Measurements from ENCODE around the gene XAB2.
"Not testable (repeated sequence)": the region's sequence is repeated elsewhere in the genome, so short reads cannot be mapped to it uniquely, and the experiment has no call there.

The XAB2 gene

GRCh38 chr19:7648265-7649014, 19.1 kb upstream of the XAB2 start:
- DNase-seq: no peak

DNA sequence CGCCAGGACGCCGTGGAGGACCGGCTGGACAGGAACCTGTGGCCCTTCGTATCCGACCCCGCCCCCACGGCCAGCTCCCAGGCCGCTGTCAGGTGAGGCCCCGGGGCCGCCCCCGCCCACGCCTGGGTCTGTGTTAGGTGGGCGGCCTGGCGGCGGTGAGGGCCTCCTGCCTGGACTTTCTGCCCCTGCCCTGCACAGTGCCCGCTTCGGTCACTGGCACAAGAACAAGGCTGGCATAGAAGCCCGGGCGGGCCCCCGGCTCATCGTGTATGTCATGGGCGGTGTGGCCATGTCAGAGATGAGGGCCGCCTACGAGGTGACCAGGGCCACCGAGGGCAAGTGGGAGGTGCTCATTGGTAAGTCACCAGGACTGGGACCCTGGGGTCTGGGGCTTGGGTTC, 17.8 kb upstream of the XAB2 start:
- no peak for DNase-seq

DNA sequence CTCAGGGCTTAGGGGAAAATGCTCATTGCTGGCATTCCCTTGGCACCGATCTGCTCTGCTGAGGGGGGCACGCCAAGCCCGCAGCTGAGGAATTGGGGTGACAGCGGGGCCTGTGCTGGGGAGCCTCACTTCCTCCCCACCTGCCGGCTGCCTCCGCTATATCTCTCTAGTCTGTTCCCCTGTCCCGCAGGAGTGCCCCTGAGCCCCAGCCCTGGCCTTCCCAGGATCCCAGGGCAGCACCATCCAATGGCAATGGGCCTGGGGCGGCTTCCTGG, 17.0 kb upstream of the XAB2 start:
- no peak for DNase-seq

DNA sequence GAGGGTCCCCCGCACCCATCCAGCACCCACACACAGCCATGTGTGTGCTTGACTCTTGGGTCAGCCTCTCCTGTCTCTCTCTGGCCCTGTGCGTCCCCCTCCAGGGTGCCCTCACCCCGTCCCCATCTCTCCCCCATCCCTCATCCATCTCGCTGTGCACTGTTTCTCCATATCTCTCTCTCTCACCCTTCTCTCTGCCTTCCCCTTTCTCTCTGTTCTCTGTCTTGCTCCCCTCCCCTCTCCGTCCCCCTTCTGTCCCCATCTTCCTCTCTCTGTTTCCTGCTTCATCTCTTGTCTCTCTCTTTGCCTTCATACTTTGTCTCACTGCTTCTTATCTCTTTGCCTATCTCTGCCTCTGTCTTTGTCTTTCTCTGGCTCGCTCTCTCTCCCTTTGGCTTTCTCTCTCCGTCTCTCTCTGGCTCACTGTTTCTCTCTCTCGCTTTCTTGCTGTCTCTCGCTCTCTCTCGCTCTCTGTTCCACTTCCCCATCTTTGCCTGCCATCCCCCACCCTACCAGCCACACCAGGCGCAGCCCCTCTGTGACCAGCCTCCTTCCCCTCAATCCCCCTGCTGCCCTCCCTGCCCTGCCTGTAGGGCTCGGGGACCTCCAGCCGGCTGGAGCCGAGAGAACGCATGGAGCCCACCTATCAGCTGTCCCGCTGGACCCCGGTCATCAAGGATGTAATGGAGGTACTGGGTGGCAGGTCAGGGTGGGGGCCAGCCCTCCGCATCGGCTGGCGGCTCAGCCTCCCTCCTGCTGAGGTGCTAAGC, 16.5 kb upstream of the XAB2 start:
- DNase-seq: no peak

- no peak for DNase-seq
These were observed 15.8 kb upstream of the XAB2 start for GRCh38 chr19:7645163-7645562.

GRCh38 chr19:7644550-7644877, 15.2 kb upstream of the XAB2 start:
- no peak for DNase-seq

GRCh38 chr19:7643629-7644549, 14.5 kb upstream of the XAB2 start:
- DNase-seq: not testable (repeated sequence)

DNA sequence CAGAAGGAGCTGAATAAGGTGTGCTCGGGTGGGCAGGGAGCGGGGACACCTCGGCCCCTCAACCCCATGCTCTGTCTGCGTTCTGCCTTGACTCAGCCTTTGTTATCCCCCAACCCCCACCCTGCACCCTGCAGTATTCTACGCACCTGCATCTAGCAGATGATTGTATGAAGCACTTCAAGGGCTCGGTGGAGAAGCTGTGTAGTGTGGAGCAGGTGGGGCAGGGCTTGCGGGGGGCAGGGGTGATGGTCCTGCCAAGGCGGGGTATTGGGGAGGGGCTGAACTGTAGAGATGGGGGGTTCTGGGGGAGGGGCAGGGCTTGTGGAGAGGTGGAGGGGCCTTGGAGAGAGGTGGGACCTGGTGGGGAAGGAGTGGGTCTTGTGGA, 13.7 kb upstream of the XAB2 start:
- DNase-seq: no peak

DNA sequence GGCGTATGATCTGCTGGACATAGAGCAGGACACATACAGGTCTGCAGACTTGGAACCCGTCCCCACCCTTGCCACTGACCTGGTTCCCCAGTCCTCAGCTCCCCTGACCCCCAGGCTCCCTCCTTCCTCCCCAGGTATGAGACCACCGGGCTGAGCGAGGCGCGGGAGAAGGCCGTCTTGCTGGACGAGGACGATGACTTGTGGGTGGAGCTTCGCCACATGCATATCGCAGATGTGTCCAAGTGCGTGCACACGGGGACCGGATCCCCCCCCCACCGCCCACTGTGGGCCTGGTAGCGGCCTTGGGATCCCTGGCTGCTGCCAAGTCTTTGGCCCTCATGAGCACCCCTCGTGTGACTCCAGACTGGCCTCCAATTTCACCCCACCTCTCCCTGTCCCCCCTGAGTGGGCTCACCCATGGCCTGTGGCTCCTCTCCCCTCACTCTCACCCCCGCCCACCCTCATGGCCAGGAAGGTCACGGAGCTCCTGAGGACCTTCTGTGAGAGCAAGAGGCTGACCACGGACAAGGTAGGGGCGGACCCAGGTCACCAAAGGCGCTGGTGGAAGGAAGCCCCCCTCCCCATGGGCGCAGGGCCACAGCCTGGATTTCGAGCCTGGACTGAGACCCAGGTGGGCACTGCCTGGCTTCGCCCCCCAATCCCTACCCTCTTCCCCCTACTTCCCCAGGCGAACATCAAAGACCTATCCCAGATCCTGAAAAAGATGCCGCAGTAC, 13.1 kb upstream of the XAB2 start:
- DNase-seq: no peak

DNA sequence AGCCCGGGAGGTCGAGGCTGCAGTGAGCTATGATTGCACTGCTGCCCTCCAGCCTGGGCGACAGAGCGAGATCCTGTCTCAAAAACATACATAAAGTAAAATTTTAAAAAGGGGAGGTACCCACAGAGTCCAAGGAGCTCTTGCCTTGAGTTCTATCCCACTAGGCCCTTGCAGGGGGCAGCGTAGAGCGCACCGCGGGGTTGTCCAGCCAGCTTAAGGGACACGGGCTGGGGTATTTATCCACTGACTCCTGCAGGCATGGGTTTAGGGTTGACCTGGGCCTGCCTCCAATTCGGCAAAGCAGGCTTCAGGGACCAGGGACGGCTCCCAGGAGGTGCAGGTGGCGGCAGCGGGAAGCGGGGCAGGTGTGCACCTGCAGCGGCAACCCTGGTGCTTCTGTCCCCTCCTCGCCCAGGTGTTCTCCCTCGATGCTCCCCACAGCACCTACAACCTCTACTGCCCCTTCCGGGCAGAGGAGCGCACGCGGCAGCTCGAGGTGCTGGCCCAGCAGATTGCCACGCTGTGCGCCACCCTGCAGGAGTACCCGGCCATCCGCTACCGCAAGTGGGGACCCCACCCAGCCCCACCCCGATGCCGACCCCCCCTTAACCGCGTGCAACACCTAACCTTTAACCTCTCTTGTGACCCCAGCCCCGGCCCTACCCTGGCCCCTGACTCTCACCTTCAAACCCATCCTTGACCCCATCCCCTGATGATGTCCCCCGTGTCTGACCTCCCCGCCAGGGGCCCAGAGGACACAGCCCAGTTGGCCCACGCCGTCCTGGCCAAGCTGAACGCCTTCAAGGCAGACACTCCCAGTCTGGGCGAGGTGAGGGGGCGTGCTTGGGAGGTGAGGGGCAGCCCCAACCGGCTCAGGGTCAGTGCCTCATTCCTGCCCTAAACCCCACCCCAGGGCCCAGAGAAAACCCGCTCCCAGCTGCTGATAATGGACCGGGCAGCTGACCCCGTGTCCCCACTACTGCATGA, 12.2 kb upstream of the XAB2 start:
- no peak for DNase-seq

- no peak for DNase-seq
These were observed 11.5 kb upstream of the XAB2 start for GRCh38 chr19:7640803-7641202.

- no peak for DNase-seq
These were observed 10.6 kb upstream of the XAB2 start for GRCh38 chr19:7639863-7640348.

DNA sequence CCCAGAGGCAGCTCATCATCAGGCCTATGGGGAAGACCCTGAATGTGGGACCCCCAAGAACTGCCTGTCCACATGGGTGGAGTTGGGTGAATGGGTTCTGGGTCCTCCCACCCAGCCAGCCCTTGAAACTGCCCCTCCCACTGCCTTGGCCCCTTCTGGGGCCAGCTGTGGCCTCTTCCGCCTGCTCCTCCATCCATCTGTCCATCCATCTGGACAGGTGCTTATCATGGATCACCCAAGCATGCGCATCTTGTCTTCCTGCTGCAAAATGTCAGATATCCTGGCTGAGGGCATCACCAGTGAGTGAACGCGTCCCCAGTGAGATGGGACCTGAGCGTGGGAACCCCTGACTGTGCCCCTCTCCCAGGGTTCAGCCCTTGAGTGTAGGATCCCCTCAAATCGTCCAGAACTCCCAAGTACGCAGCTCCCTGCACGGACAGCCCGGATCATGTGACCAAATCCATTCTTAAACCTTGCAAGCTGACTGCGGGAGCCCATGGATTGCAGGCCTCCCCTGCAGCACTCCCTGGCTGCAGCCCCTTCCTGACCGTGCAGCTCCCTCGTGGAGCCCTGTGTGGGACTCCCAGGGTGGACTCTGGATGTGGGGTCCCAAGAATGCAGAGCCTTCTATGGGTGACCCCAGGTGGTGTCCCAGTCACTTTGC, 9.6 kb upstream of the XAB2 start:
- DNase-seq: no peak

DNA sequence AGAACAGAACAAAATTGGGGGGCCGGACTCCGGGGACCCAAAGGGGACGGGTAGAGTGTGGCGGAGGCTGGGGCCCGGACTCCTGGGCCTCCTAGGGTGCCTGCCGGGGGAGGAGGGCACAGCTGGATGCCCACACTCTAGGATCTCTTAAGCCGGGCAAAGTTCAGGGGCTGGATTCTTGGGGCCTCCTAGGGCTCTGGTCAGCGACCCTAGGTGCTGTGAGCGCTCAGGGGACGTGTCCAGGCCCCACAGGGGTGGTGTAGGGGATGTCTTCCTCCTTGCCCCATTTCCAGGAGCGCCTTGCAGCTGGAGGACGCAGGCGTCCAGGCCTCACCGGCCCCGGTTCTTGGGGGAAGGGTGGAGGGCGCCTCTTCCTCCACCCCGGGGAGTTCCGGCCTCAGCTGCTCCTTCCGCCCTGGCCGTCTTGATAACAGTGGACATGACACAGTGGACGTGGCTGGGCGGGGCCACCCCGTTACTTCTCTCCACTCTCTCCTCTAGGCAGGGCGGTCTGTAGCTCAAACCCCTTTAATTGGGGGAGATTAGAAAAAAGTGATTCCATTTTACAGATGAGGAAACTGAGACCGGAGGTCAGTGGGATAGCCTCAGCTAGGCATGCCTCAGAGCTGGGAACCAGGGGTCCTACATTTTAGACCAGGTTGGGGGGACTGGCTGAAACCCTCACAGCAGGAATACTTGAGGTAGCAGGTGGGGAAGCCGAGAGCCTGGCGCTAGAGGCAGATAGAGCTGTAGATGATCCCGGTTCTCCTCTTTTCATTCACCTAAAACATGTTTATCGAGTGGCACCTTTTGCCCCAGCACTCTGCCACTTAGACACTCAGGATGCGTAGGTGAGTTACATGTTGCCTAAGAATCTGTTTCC, 8.3 kb upstream of the XAB2 start:
- no peak for DNase-seq

DNA sequence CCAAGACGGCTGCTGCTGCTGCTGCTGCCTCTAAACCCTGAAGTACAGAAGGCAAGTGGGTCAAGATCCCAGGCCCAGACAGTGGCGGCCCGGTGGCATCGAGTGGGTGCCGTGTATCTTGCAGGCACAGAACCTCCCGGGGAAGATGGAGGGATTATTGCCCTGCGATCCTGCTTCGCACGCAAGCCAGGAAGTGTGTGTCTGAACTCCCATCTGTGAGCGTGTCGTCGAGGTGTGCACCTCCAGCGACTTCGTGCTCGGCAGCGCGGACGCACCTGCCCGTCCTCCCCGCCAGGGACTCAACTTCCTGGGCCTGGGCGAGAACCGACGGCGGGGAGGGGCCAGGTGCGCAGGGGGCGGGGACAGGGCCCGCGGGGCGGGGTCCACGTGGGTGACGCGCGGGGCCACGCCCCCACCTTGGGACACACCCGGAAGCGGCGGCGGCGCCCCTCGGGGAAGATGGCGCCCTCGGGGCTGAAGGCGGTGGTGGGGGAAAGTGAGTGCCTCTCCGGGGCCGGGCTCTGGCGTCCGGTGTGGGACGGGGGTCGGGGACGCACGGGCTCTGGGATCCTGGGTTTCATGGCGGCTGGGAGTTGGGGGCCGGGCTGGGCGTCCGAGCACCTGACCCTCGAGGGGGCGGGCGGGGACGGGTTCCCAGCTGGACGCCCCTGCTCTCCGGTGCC, 7.5 kb upstream of the XAB2 start, which contains the start of gene STXBP2:
TSS of gene STXBP2 (plus strand) at position 420 of the 683 bp plus-strand sequence. CDS start at position 460, 40 bp downstream.
- DNase-seq: no peak

DNA sequence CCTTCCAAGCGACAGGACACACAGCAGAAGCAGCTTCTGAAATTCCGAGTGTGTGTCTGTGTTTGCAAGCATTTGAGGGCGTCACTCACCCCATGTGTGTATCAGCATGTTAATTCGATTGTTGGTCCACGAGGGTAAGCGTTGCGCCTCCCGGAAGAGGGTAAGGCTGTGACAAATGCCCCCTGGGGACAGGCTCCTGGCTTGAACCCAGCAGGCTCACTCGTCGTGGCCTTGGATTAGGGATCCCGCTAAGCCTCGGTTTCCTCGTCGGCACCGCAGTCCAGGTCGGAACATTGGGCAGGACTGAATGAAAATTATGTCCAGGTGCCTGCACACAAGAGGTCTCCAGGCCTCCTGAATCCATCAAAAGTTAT, 7.0 kb upstream of the XAB2 start:
- no peak for DNase-seq

- DNase-seq: no peak
These were observed 6.3 kb upstream of the XAB2 start for GRCh38 chr19:7635670-7636069.

GRCh38 chr19:7633698-7634097, 4.4 kb upstream of the XAB2 start, which contains the start of gene PCP2:
Gene PCP2 (minus strand): TSS chr19:7633719. CDS start chr19:7633457, 262 bp downstream.
- DNase-seq: no peak
